D721Med (cell line): ENCODE results near the gene PEG3.

Experiments used
- DNase-seq: peaks from one replicate; pipeline ENCODE4 v3.0.0; 2011; ENCODE audit warnings: low spot score; ENCODE audit not compliant: insufficient read length
- FAIRE-seq: peaks from 2 replicates; lab custom pipeline; 2011; peaks lifted over from hg19 to GRCh38; lab: Jason Lieb, UNC
- TF ChIP-seq, protein P1 (sequence below): IDR thresholded peaks from 2 replicates; pipeline ENCODE4 v1.5.1; 2012; ENCODE audit warnings: mild to moderate bottlenecking, control low read depth; ENCODE audit not compliant: insufficient read depth; ENCODE audit errors: missing control alignments

The PEG3 gene

DNA sequence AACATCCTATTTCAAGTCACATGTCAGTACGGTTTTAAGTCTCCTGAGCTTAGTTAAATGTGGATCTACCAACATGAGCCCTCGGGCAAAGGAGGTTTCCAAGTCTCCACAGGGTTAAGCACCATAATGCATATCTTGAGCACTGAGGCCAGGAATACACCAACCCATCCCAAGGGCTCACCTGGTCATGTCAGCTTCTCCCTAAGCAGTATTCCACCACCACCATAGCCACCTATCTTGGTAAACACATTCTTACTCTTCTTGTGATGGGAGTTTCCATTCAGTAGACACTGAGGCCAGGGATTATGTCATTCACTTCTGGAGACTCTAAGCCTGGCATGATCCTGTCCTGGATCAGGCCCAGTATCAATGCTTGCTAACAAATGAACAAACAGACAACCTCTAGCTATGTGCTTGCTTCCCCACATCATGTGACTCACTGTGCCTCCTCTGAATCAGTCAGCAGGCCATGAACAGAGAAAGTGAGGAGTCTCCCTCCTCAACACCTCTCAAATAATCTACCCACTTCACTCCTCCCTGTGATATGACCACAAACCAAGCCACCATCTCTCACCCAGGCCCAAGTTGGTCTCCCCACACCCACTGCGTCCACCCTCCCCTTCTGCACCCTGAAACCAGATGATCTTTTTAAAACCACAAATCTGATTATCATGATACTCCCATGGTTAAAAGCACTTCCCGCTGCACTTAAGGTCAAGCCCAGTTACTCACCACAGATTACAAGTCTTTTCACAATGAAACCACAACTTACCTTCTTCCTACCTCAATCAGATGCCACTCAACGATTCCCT, 5.8 kb downstream of the PEG3 start:
- no peak for DNase-seq
- peak; percentile 29 for FAIRE-seq
- TF ChIP-seq, protein P1, sequence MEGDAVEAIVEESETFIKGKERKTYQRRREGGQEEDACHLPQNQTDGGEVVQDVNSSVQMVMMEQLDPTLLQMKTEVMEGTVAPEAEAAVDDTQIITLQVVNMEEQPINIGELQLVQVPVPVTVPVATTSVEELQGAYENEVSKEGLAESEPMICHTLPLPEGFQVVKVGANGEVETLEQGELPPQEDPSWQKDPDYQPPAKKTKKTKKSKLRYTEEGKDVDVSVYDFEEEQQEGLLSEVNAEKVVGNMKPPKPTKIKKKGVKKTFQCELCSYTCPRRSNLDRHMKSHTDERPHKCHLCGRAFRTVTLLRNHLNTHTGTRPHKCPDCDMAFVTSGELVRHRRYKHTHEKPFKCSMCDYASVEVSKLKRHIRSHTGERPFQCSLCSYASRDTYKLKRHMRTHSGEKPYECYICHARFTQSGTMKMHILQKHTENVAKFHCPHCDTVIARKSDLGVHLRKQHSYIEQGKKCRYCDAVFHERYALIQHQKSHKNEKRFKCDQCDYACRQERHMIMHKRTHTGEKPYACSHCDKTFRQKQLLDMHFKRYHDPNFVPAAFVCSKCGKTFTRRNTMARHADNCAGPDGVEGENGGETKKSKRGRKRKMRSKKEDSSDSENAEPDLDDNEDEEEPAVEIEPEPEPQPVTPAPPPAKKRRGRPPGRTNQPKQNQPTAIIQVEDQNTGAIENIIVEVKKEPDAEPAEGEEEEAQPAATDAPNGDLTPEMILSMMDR: no peak

DNA sequence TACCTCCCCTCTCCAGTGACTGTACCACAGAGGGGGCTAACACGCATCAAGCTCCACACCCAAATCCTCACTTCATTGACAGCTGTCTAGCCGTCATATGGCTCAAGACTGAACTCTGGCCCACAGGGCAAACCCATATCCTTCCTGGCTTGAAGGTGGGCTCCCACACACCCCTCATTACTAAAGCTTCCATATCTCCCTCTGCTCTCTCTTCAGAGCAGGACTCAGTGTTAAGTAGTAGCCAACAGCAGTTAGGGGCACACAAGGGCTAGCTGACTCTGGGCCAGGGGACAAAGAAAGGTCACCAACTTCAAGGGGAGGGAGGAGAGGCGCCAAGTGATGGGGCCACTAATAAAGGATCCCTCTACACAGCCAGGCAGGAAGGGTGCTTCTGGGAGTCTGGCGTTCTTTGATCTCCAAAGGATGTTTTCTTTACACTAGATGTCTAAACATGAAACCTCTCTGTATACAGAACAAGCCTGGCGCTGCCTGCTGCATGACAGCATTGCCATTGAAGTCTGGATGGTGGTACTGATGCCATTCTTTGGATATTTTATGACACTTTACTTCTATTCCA, 8.1 kb downstream of the PEG3 start:
- TF ChIP-seq, protein P1: no peak
- DNase-seq (no peak), FAIRE-seq (no peak)

DNA sequence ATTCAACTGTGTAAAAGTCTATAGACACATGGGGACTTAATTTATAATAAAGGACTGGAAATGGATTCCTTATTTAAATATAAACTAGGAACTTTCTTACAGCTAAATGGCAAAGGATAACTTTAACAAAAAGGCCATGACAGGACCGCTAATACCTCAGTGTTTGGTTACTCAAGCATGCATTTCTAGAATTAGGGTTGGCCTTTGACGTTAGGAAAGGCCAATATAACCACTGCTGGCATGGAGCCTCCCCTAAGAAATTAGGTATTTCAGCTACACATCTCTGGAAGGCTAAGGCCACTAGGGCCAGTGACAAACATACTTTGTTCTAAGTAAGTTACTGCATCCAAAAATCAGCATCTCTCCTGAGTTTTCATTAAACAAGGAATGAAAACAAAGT, 9.3 kb downstream of the PEG3 start:
- TF ChIP-seq, protein P1: no peak
- DNase-seq: no peak
- FAIRE-seq: no peak

DNA sequence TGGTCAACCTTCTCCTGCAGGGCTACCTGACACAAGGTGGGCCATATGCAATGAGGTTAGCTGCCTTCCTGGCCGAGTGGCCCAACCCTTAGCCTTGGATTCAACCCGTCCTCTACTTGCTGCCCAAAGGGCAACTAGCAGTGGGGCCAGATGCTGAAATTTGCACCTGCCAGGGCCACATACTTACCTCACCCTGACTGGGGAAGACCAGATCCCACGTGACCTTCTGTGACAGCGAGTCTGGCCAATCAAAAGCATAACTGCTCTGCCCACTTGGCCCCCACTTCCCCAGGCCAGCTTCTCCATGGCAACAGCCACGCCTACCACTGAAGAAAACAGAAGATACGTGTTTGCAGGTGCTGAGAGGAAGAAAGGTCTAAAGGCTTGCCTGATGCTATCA, 10.9 kb downstream of the PEG3 start:
- FAIRE-seq: no peak
- DNase-seq: no peak
- TF ChIP-seq, protein P1: no peak

DNA sequence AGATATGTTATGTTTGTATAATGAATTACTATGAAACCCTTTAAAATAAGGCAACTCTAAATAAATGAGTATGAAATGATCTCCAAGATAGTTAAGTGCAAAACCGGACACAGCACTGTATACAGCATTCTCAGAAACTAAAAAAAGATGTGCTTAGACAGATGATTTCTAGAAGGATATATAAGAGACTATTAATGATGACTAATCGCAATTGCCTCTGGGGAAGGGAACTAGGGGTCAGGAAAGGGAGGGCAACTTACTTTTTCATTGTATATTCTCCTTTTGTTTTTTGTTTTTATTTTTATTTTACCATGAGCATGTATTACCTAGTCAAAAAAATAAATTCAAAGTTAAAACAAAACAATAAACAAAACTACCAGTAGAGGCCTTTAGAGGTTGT, 12.8 kb downstream of the PEG3 start:
- no peak for FAIRE-seq
- TF ChIP-seq, protein P1: no peak
- no peak for DNase-seq

DNA sequence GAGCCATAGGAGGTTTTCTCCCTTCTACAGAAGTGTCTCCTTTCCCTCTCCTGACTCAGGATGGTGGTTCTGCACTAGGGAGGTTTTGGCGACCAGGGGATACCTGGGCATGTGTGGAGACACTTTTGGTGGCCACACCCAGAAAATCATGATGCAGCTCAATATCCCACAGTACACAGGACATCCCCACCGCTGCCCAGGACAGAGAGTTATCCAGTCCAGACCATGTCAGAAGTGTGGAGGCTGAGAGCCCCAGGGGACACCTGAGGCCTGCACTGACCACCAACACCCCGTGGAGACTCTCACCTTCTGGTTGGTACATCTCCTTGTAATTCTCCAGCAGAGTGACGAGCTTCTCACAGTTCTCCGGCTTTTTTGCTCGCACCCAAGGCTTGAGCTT, 16.6 kb downstream of the PEG3 start:
- FAIRE-seq (no peak), DNase-seq (no peak)
- TF ChIP-seq, protein P1: no peak

DNA sequence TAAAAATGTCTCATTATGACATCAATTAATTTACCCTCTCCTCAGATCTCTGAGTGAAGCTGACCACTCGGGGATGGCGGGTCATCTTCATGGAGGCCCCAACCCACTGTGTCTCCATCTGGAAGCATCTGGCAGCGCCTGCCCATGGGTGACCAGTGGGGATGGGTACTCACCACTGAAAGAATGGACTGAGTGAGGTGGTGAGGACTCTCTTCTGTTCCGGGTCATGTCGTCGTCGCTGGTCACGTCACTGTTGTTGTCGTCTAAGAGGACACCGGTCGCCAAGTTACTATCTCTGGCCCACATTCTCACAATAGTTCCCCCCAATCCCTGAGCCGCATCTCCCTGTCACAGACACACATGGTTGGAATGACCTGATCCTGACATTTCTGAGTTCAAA, 17.1 kb downstream of the PEG3 start:
- DNase-seq (no peak), FAIRE-seq (no peak)
- TF ChIP-seq, protein P1: no peak
